ENCODE measurements around the gene GRID1.

The GRID1 gene

DNA sequence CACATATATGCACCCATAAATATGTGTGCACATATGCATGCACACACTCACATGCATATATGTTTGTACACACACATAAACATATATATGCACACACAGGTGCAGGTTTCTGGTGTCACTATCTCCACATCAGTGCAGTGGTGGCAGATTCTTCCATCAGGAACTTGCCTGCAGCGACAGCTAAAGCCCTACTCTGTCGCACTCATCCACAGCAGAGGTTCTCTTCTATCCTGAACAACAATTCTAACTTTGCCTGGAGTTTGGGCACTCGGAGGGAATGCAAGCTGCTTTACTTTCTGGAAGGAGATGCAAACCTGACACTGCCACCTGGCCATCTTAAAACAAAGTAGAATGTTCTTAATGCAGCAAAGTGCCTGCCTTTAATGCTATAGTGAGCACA lies 745.8 kb downstream of the GRID1 start:
- Histone ChIP-seq H3K36me3 (ENCODE audit: control insufficient read depth in 2 of 2, insufficient read depth in 1 of 2, low read length in 2 of 2) (no peaks in the 10 kb centered on the region), H3K4me3 (ENCODE audit: low read depth, low read length) (no peak overlapping the region), H3K27ac (ENCODE audit: extremely low read depth, low read depth, low read length) (no peak overlapping the region), H3K9me3 (ENCODE audit: control insufficient read depth, insufficient read depth, low read depth, low read length) (no peaks in the 10 kb centered on the region), H3K4me1 (ENCODE audit: control insufficient read depth, insufficient read depth, low read length) (no peaks in the 10 kb centered on the region)
- ChIA-PET POLR2A (no interaction called here), CTCF (no interaction called here)
- TF ChIP-seq ZNF341 (tag by site-specific recombination; IDR thresholded peaks at IDR 0.05; ENCODE audit: low read depth), result no peak
- no peak for TF ChIP-seq ZNF211 (tag by site-specific recombination; IDR thresholded peaks at IDR 0.05; ENCODE audit: low read depth)

GRCh38 chr10:85619832-85620231 lies 746.8 kb downstream of the GRID1 start:
- Histone ChIP-seq H3K27ac (ENCODE audit: extremely low read depth, low read depth, low read length) (no peak overlapping the region), H3K36me3 (ENCODE audit: control insufficient read depth in 2 of 2, insufficient read depth in 1 of 2, low read length in 2 of 2) (no peaks in the 10 kb centered on the region), H3K9me3 (ENCODE audit: control insufficient read depth, insufficient read depth, low read depth, low read length) (no peaks in the 10 kb centered on the region), H3K4me3 (ENCODE audit: low read depth, low read length) (no peak overlapping the region), H3K4me1 (ENCODE audit: control insufficient read depth, insufficient read depth, low read length) (no peaks in the 10 kb centered on the region)
- ChIA-PET POLR2A (no interaction called here), CTCF (interaction anchor here (0.8 kb wide), 1 partner anchor 292 kb away, joined by 3 read pairs; no protein-coding TSS in a partner anchor)
- TF ChIP-seq ZSCAN4 (tag by site-specific recombination; IDR thresholded peaks at IDR 0.05) (no peak), ZNF169 (tag by site-specific recombination; IDR thresholded peaks at IDR 0.05) (no peak), EGR2 (tag by site-specific recombination; IDR thresholded peaks at IDR 0.05; ENCODE audit: low read depth) (no peak), ZNF426 (tag by site-specific recombination; IDR thresholded peaks at IDR 0.05) (no peak), ZNF561 (tag by site-specific recombination; IDR thresholded peaks at IDR 0.05; ENCODE audit: borderline replicate concordance) (no peak), HOXD13 (CRISPR knock-in tag; IDR thresholded peaks at IDR 0.05; ENCODE audit: borderline replicate concordance) (no peak), ZNF248 (tag by site-specific recombination; IDR thresholded peaks at IDR 0.05) (no peak), ZNF621 (tag by site-specific recombination; IDR thresholded peaks at IDR 0.05) (no peak), INSM2 (tag by site-specific recombination; IDR thresholded peaks at IDR 0.05) (no peak), ZNF121 (tag by site-specific recombination; IDR thresholded peaks at IDR 0.05) (no peak), ZSCAN16 (tag by site-specific recombination; IDR thresholded peaks at IDR 0.05) (no peak), ZNF449 (tag by site-specific recombination; IDR thresholded peaks at IDR 0.05) (no peak), ZNF10 (tag by site-specific recombination; IDR thresholded peaks at IDR 0.05) (no peak), ZFP69B (tag by site-specific recombination; IDR thresholded peaks at IDR 0.05) (no peak), ZNF510 (tag by site-specific recombination; IDR thresholded peaks at IDR 0.05; ENCODE audit: insufficient replicate concordance) (no peak), ELK4 (IDR thresholded peaks at IDR 0.05; ENCODE audit: borderline replicate concordance, low read depth, low read length) (no peak), ZNF626 (tag by site-specific recombination; IDR thresholded peaks at IDR 0.05) (no peak), ZNF211 (tag by site-specific recombination; IDR thresholded peaks at IDR 0.05; ENCODE audit: low read depth) (no peak)
